Suprapubic skin (tissue), 4 donors: ENCODE measurements around the gene FRY. TPM values are rescaled to one million over a fixed set of nuclear protein-coding genes. Genes with fewer than 3 reads are reported as not detected.

Source experiments
- DNase-seq, 2 donors: peaks; one replicate each; pipeline ENCODE4 v3.0.0-alpha.2; 2019; ENCODE audit warnings: low spot score in 2 of 2
- H3K27ac ChIP-seq: fragments of 200-600 bp; sonication (generic); one replicate; pipeline ENCODE4 v1.5.1; 2019
- H3K27me3 ChIP-seq: fragments of 200-600 bp; sonication (generic); one replicate; pipeline ENCODE4 v1.5.1; 2019
- H3K36me3 ChIP-seq: fragments of 200-600 bp; sonication (generic); one replicate; pipeline ENCODE4 v1.5.1; 2019
- H3K4me1 ChIP-seq: fragments of 200-600 bp; sonication (generic); one replicate; pipeline ENCODE4 v1.5.1; 2019
- H3K4me3 ChIP-seq: fragments of 200-600 bp; sonication (generic); one replicate; pipeline ENCODE4 v1.5.1; 2019; ENCODE audit warnings: mild to moderate bottlenecking
- H3K9me3 ChIP-seq: fragments of 200-600 bp; sonication (generic); one replicate; pipeline ENCODE4 v1.5.1; 2019
- EP300 ChIP-seq: sonication (generic); formaldehyde crosslinking; IDR thresholded peaks from one replicate; pipeline ENCODE4 v1.6.1; 2017; ENCODE audit warnings: antibody characterized with exemption
- POLR2A ChIP-seq, 2 donors: fragments of 450-650 bp; IDR thresholded peaks; one replicate each; pipeline ENCODE4 v1.6.1; 2017; ENCODE audit warnings: antibody characterized with exemption in 2 of 2, mild to moderate bottlenecking in 2 of 2, moderate library complexity in 2 of 2
- POLR2AphosphoS5 ChIP-seq, 3 donors: sonication (generic); formaldehyde crosslinking; IDR thresholded peaks; one replicate each; pipeline ENCODE4 v1.6.1; 2017; ENCODE audit warnings: antibody characterized with exemption in 3 of 3
- WGBS: methylation state at CpG from one replicate; pipeline ENCODE4 v1.1.5; 2018; 5-methylcytosine and 5-hydroxymethylcytosine counted together
- total RNA-seq, 4 donors: library from RNA; depleted of rRNA; stranded (reverse); fragments of >200 nt; gene quantifications; one replicate each; pipeline ENCODE4 v1.1.0, GENCODE V29; 2016
- TF ChIP-seq, protein P1 (sequence below), 2 donors: fragments of 200-600 bp in 1 of 2; fragments of 450-650 bp in 1 of 2; sonication (generic) in 1 of 2; IDR thresholded peaks; one replicate each; pipeline ENCODE4 v1.5.1; 2016 to 2019; ENCODE audit warnings: antibody characterized with exemption in 2 of 2, mild to moderate bottlenecking in 1 of 2, moderate library complexity in 1 of 2

Gene FRY
- total RNA-seq, 4 donors from 2014 or later, result 22.5 to 39.6 (median 26.8) TPM

DNA sequence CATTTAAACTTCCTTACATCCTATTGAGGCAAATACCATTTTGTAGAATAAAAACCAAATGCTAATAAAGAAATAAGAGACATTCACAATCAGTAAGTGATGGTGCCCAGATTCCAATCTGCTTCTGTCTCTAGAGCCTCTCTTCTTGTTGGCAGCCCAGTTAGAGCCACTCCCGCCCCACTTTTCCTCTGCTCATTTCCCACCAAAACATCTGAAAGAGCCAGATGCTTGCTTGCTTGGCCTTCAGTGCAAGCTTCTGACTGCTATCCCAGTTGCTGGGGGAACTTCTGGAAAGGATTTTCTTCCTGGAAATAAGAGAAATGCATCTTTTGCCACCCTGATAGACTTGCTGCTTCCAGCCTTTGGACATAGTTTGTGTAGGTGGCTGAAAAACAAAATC is 12.9 kb downstream of the FRY start:
- H3K27me3 ChIP-seq, result no peaks in the 10 kb centered on the region
- H3K4me3 ChIP-seq, result no peak overlapping the region
- H3K27ac ChIP-seq, result no peak overlapping the region
- no peak for DNase-seq
- TF ChIP-seq POLR2A (IDR thresholded peaks at IDR 0.05) (no peak), POLR2AphosphoS5 (IDR thresholded peaks at IDR 0.05) (no peak), EP300 (no peak)
- TF ChIP-seq, protein P1, sequence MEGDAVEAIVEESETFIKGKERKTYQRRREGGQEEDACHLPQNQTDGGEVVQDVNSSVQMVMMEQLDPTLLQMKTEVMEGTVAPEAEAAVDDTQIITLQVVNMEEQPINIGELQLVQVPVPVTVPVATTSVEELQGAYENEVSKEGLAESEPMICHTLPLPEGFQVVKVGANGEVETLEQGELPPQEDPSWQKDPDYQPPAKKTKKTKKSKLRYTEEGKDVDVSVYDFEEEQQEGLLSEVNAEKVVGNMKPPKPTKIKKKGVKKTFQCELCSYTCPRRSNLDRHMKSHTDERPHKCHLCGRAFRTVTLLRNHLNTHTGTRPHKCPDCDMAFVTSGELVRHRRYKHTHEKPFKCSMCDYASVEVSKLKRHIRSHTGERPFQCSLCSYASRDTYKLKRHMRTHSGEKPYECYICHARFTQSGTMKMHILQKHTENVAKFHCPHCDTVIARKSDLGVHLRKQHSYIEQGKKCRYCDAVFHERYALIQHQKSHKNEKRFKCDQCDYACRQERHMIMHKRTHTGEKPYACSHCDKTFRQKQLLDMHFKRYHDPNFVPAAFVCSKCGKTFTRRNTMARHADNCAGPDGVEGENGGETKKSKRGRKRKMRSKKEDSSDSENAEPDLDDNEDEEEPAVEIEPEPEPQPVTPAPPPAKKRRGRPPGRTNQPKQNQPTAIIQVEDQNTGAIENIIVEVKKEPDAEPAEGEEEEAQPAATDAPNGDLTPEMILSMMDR (IDR thresholded peaks at IDR 0.05), result no peak
- WGBS, result 73% methylated on average over 1 of the region's 1 CpG
- H3K9me3 ChIP-seq, result no peaks in the 10 kb centered on the region
- H3K4me1 ChIP-seq, result peaks cover 30% of the 10 kb centered on the region
- H3K36me3 ChIP-seq, result no peaks in the 10 kb centered on the region

DNA sequence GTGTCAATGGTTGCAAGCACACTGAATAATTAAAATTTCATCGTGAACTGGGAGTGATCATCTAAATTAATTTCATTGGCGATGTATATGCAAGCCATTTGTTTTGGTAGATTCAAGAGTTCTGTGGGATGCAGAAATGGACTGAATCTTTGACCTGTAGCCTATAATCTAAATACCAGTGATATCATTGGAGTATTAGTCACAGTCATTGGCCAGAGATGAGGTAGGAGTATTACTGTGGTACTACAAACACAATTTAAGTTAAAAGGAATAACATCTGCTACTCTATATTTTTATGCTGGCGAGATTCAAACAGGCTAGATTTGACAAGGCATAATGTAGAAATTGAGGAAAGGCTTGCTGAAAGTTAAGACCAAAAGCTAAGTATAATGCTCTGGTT is 14.0 kb downstream of the FRY start:
- WGBS, result 88% methylated on average over 3 of the region's 3 CpGs
- H3K4me1 ChIP-seq, result peaks cover 30% of the 10 kb centered on the region
- no peak for DNase-seq
- H3K36me3 ChIP-seq, result no peaks in the 10 kb centered on the region
- no peaks in the 10 kb centered on the region for H3K9me3 ChIP-seq
- TF ChIP-seq EP300 (no peak), POLR2A (IDR thresholded peaks at IDR 0.05) (no peak), POLR2AphosphoS5 (IDR thresholded peaks at IDR 0.05) (no peak)
- TF ChIP-seq, protein P1 (IDR thresholded peaks at IDR 0.05), result no peak
- H3K27ac ChIP-seq, result no peak overlapping the region
- H3K27me3 ChIP-seq, result no peaks in the 10 kb centered on the region
- H3K4me3 ChIP-seq, result no peak overlapping the region

DNA sequence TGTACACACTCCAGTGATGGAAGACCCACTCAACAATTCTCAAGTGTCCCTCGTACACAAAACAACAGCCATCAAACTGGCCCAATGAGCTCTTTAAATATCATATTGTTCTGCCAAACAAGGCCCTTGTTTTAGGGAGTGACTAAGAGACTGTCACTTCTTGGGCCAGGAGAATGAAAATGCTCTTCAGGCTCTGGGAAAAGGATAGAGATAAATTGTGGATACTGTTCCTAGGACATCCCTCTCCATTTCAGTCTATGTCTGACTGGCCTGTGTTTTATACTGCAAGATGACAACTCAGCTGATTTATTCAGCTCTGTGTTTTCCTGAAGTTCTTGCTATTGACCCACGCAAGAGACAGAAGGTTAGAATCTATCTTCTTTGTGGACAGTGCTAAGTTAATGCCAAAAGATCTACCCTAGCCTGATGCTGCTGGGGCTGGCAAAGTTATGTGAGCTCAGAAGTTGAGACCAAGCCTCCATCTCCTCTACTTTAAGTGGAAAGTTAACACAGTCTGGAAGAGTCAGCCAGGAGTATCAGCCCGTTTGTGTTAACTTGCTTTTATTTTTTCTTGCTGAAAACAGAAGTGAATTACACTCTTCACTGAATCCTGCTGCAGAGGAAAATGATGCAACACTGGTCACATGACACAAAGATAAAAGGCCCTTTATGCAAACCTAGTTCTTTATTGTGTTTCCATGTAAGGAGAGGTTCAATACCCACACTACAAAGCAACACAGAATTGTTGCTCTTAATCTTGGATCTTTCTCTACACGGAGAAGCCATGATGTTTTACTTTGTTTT is 14.6 kb downstream of the FRY start:
- 53% methylated on average over 4 of the region's 4 CpGs for WGBS
- TF ChIP-seq POLR2A (IDR thresholded peaks at IDR 0.05), result no peak
- TF ChIP-seq, protein P1 (IDR thresholded peaks at IDR 0.05), result no peak
- TF ChIP-seq EP300, result no peak
- no peak for TF ChIP-seq POLR2AphosphoS5 (IDR thresholded peaks at IDR 0.05)
- H3K36me3 ChIP-seq, result no peaks in the 10 kb centered on the region
- H3K27ac ChIP-seq, result no peak overlapping the region
- DNase-seq, result no peak
- H3K9me3 ChIP-seq, result no peaks in the 10 kb centered on the region
- no peak overlapping the region for H3K4me3 ChIP-seq
- peaks cover 30% of the 10 kb centered on the region for H3K4me1 ChIP-seq
- no peaks in the 10 kb centered on the region for H3K27me3 ChIP-seq

DNA sequence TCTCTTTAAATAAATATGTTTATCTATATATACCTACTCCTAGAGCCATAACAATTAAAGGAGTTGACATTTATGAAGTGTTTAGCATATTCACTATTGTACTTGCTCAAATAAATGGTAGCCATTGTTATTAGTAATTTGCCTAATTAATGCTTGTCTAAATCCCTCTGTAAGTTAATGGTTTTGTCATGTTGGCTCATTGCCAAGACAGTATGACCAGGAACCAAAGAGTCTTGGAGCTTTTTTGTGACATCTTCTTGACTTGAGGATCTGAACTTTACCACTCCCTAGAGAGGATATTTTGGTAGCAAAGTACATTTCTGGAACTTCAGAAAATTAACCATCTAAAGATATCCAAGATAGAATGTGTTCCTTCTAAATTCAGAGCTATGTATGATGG is 15.5 kb downstream of the FRY start:
- Histone ChIP-seq H3K36me3 (no peaks in the 10 kb centered on the region), H3K9me3 (no peaks in the 10 kb centered on the region), H3K27ac (no peak overlapping the region), H3K4me1 (peaks cover 30% of the 10 kb centered on the region), H3K27me3 (no peaks in the 10 kb centered on the region), H3K4me3 (no peak overlapping the region)
- DNase-seq, result no peak
- TF ChIP-seq EP300, result no peak
- no peak for TF ChIP-seq POLR2AphosphoS5 (IDR thresholded peaks at IDR 0.05)
- TF ChIP-seq, protein P1 (IDR thresholded peaks at IDR 0.05), result no peak
- no peak for TF ChIP-seq POLR2A (IDR thresholded peaks at IDR 0.05)

DNA sequence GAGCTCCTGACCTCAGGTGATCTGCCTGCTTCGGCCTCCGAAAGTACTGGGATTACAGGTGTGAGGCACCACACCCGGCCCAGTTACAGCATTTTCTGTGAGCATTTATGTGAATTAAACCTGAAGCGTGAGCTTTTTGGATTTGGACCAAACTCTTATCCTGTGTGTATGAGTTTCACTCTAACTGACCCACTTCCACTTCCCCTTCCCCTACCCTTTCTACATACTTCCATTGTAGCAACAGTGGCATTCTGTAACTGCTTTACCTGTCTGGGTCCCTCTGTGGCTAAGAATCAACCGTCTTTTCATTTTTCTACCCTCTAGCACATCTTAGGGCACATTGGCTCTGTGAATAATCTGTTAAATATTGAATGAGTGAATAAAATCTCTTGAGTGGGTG is 16.2 kb downstream of the FRY start:
- 76% methylated on average over 5 of the region's 5 CpGs for WGBS
- H3K27ac ChIP-seq, result no peak overlapping the region
- peaks cover 30% of the 10 kb centered on the region for H3K4me1 ChIP-seq

More for the DNA sequence above, 16.2 kb downstream of the FRY start:
- no peak overlapping the region for H3K4me3 ChIP-seq
- no peaks in the 10 kb centered on the region for H3K27me3 ChIP-seq
- TF ChIP-seq EP300 (no peak), POLR2A (IDR thresholded peaks at IDR 0.05) (no peak), POLR2AphosphoS5 (IDR thresholded peaks at IDR 0.05) (no peak)
- TF ChIP-seq, protein P1 (IDR thresholded peaks at IDR 0.05), result no peak
- DNase-seq, result no peak
- H3K9me3 ChIP-seq, result no peaks in the 10 kb centered on the region
- H3K36me3 ChIP-seq, result no peaks in the 10 kb centered on the region
